Stomach smooth muscle (tissue), 2 donors: ENCODE data around the gene USP25.

Experiments
- H3K27ac ChIP-seq: one replicate; pipeline ENCODE4 v1.7.0; 2013; ENCODE audit warnings: mild to moderate bottlenecking, low read length, inconsistent platforms
- H3K27me3 ChIP-seq, 2 donors: one replicate each; pipeline ENCODE4 v1.7.0; 2013; ENCODE audit warnings: low read length in 2 of 2; ENCODE audit not compliant: insufficient read depth in 2 of 2, control insufficient read depth in 1 of 2
- H3K36me3 ChIP-seq, 2 donors: one replicate each; pipeline ENCODE4 v1.7.0; 2013; ENCODE audit warnings: low read length in 2 of 2; ENCODE audit not compliant: control insufficient read depth in 2 of 2, insufficient read depth in 2 of 2
- H3K4me1 ChIP-seq: one replicate; pipeline ENCODE4 v1.7.0; 2013; ENCODE audit warnings: low read length; ENCODE audit not compliant: control insufficient read depth, insufficient read depth
- H3K4me3 ChIP-seq, 2 donors: one replicate each; pipeline ENCODE4 v1.7.0; 2013; ENCODE audit warnings: low read length in 2 of 2
- H3K9ac ChIP-seq, 2 donors: one replicate each; pipeline ENCODE4 v1.7.0; 2013; ENCODE audit warnings: low read length in 2 of 2, mild to moderate bottlenecking in 1 of 2
- H3K9me3 ChIP-seq, 2 donors: one replicate each; pipeline ENCODE4 v1.7.0; 2013; ENCODE audit warnings: low read length in 2 of 2; ENCODE audit not compliant: control insufficient read depth in 2 of 2
- donor health status: healthy.
- donor health status: Pancreatic carcinoma.

USP25 gene

GRCh38 chr21:15809065-15809464 lies 79.3 kb downstream of the USP25 start:
- Histone ChIP-seq H3K36me3 (no peaks in the 10 kb centered on the region), H3K27me3 (no peaks in the 10 kb centered on the region), H3K4me3 (no peak overlapping the region), H3K27ac (no peak overlapping the region), H3K4me1 (no peaks in the 10 kb centered on the region), H3K9me3 (no peaks in the 10 kb centered on the region), H3K9ac (no peak overlapping the region)

- Histone ChIP-seq H3K4me1 (no peaks in the 10 kb centered on the region), H3K4me3 (no peak overlapping the region), H3K27ac (no peak overlapping the region), H3K9me3 (no peaks in the 10 kb centered on the region), H3K36me3 (no peaks in the 10 kb centered on the region), H3K27me3 (no peaks in the 10 kb centered on the region), H3K9ac (no peak overlapping the region)
Observed at GRCh38 chr21:15809818-15810217, 80.0 kb downstream of the USP25 start.

- Histone ChIP-seq H3K27ac (no peak overlapping the region), H3K9ac (no peak overlapping the region), H3K27me3 (no peaks in the 10 kb centered on the region), H3K4me3 (no peak overlapping the region), H3K9me3 (no peaks in the 10 kb centered on the region), H3K36me3 (peaks cover 0 to 2% of the 10 kb centered on the region in 2 donors), H3K4me1 (no peaks in the 10 kb centered on the region)
Observed at GRCh38 chr21:15815285-15815684, 85.5 kb downstream of the USP25 start.

- Histone ChIP-seq H3K9me3 (no peaks in the 10 kb centered on the region), H3K4me1 (no peaks in the 10 kb centered on the region), H3K9ac (no peak overlapping the region), H3K36me3 (peaks cover 0 to 2% of the 10 kb centered on the region in 2 donors), H3K27me3 (no peaks in the 10 kb centered on the region), H3K4me3 (no peak overlapping the region), H3K27ac (no peak overlapping the region)
Observed at GRCh38 chr21:15820327-15820726, 90.5 kb downstream of the USP25 start.

- Histone ChIP-seq H3K27me3 (no peaks in the 10 kb centered on the region), H3K27ac (no peak overlapping the region), H3K4me1 (no peaks in the 10 kb centered on the region), H3K9ac (no peak overlapping the region), H3K4me3 (no peak overlapping the region), H3K9me3 (no peaks in the 10 kb centered on the region), H3K36me3 (peaks cover 0 to 2% of the 10 kb centered on the region in 2 donors)
Observed at GRCh38 chr21:15820852-15821379, 91.1 kb downstream of the USP25 start.

GRCh38 chr21:15823486-15824150 lies 93.8 kb downstream of the USP25 start:
- Histone ChIP-seq H3K27me3 (no peaks in the 10 kb centered on the region), H3K36me3 (peaks cover 0 to 2% of the 10 kb centered on the region in 2 donors), H3K9ac (no peak overlapping the region), H3K4me3 (no peak overlapping the region), H3K9me3 (no peaks in the 10 kb centered on the region), H3K27ac (no peak overlapping the region), H3K4me1 (no peaks in the 10 kb centered on the region)

GRCh38 chr21:15825700-15826099 lies 95.9 kb downstream of the USP25 start:
- H3K9ac ChIP-seq: no peak overlapping the region
- no peak overlapping the region for H3K27ac ChIP-seq
- no peaks in the 10 kb centered on the region for H3K4me1 ChIP-seq
- no peaks in the 10 kb centered on the region for H3K36me3 ChIP-seq
- H3K27me3 ChIP-seq: no peaks in the 10 kb centered on the region
- no peaks in the 10 kb centered on the region for H3K9me3 ChIP-seq
- no peak overlapping the region for H3K4me3 ChIP-seq

- Histone ChIP-seq H3K9ac (no peak overlapping the region), H3K27ac (no peak overlapping the region), H3K27me3 (no peaks in the 10 kb centered on the region), H3K4me3 (no peak overlapping the region), H3K36me3 (peaks cover 0 to under 1% of the 10 kb centered on the region in 2 donors), H3K4me1 (no peaks in the 10 kb centered on the region), H3K9me3 (no peaks in the 10 kb centered on the region)
Observed at GRCh38 chr21:15826147-15826780, 96.5 kb downstream of the USP25 start.

- Histone ChIP-seq H3K27ac (no peak overlapping the region), H3K27me3 (no peaks in the 10 kb centered on the region), H3K9ac (no peak overlapping the region), H3K9me3 (no peaks in the 10 kb centered on the region), H3K36me3 (peaks cover 0 to 7% of the 10 kb centered on the region in 2 donors), H3K4me1 (no peaks in the 10 kb centered on the region), H3K4me3 (no peak overlapping the region)
Observed at GRCh38 chr21:15826908-15827601, 97.3 kb downstream of the USP25 start.

- Histone ChIP-seq H3K4me3 (no peak overlapping the region), H3K27me3 (no peaks in the 10 kb centered on the region), H3K36me3 (peaks cover 0 to 14% of the 10 kb centered on the region in 2 donors), H3K9ac (no peak overlapping the region), H3K4me1 (no peaks in the 10 kb centered on the region), H3K27ac (no peak overlapping the region), H3K9me3 (no peaks in the 10 kb centered on the region)
Observed at GRCh38 chr21:15831497-15831896, 101.7 kb downstream of the USP25 start.
